ENCODE data around the gene DIS3.
A peak's percentile ranks its signal among the peaks of the same experiment; 100 is the strongest.
"Not testable (repeated sequence)": the region's sequence is repeated elsewhere in the genome, so short reads cannot be mapped to it uniquely, and the experiment has no call there.

The DIS3 gene

GRCh38 chr13:72781451-72782439 is at the start of gene DIS3, which contains the start of gene PIBF1:
DIS3 (minus strand) TSS chr13:72781900; CDS start chr13:72781832, 68 bp downstream.
PIBF1 (plus strand) TSS chr13:72782133; CDS start chr13:72783470, 1,337 bp downstream.
- peak; percentile 83 to 94 (median 92) for DNase-seq

GRCh38 chr13:72823724-72824123 is 42.0 kb upstream of the DIS3 start:
- DNase-seq, result no peak

- DNase-seq, result no peak
Observed at GRCh38 chr13:72823081-72823480, 41.4 kb upstream of the DIS3 start.

- no peak for DNase-seq
Observed at GRCh38 chr13:72820898-72821279, 39.2 kb upstream of the DIS3 start.

- DNase-seq, result no peak
Observed at GRCh38 chr13:72820156-72820897, 38.6 kb upstream of the DIS3 start.

- peak in 3 of 6 experiments; percentile 2 to 36 (median 12) for DNase-seq
Observed at GRCh38 chr13:72808917-72809500, 27.3 kb upstream of the DIS3 start.

GRCh38 chr13:72806514-72806913 is 24.8 kb upstream of the DIS3 start:
- DNase-seq, result not testable (repeated sequence)

- DNase-seq, result no peak
Observed at GRCh38 chr13:72805676-72806346, 24.1 kb upstream of the DIS3 start.

GRCh38 chr13:72804301-72804700 is 22.6 kb upstream of the DIS3 start:
- no peak for DNase-seq

GRCh38 chr13:72798817-72799216 is 17.1 kb upstream of the DIS3 start:
- no peak for DNase-seq

- no peak for DNase-seq
Observed at GRCh38 chr13:72792640-72793039, 10.9 kb upstream of the DIS3 start.

- no peak for DNase-seq
Observed at GRCh38 chr13:72788831-72789230, 7.1 kb upstream of the DIS3 start.

- not testable (repeated sequence) for DNase-seq
Observed at GRCh38 chr13:72784679-72785078, 3.0 kb upstream of the DIS3 start.

GRCh38 chr13:72782717-72783116 is 1.0 kb upstream of the DIS3 start:
- DNase-seq, result peak in 2 of 6 experiments; percentile 11 to 29

- DNase-seq, result no peak
Observed at GRCh38 chr13:72774019-72774418, 7.7 kb downstream of the DIS3 start.

GRCh38 chr13:72763411-72763810 is 18.3 kb downstream of the DIS3 start:
- DNase-seq, result no peak

GRCh38 chr13:72760189-72760588 is 21.5 kb downstream of the DIS3 start:
- no peak for DNase-seq

- no peak for DNase-seq
Observed at GRCh38 chr13:72757792-72758535, 23.7 kb downstream of the DIS3 start.

- DNase-seq, result no peak
Observed at GRCh38 chr13:72754111-72754510, 27.6 kb downstream of the DIS3 start.

GRCh38 chr13:72751220-72751619 is 30.5 kb downstream of the DIS3 start:
- no peak for DNase-seq

- no peak for DNase-seq
Observed at GRCh38 chr13:72745260-72745659, 36.4 kb downstream of the DIS3 start.

- no peak for DNase-seq
Observed at GRCh38 chr13:72740015-72740414, 41.7 kb downstream of the DIS3 start.
